Activated naive CD8-positive, alpha-beta T cell treated with anti-CD3 and anti-CD28 coated beads for 36 hours (primary cell): Measurements from ENCODE around the gene KIF20B. TPM values are rescaled to one million over a fixed set of nuclear protein-coding genes. Genes with fewer than 3 reads are reported as not detected.

Source experiments
- DNase-seq: peaks from one replicate; pipeline ENCODE4 v3.0.0; 2021
- H3K27ac Mint-ChIP-seq: one replicate; pipeline ENCODE4 v1.8.0; 2022; ENCODE audit warnings: mild to moderate bottlenecking, moderate library complexity, mixed read lengths
- H3K27me3 Mint-ChIP-seq: one replicate; pipeline ENCODE4 v1.8.0; 2022; ENCODE audit warnings: mild to moderate bottlenecking, mixed read lengths
- H3K36me3 Mint-ChIP-seq: one replicate; pipeline ENCODE4 v1.8.0; 2021; ENCODE audit warnings: mild to moderate bottlenecking, mixed read lengths
- H3K4me1 Mint-ChIP-seq: one replicate; pipeline ENCODE4 v1.8.0; 2021; ENCODE audit warnings: mixed read lengths
- H3K4me3 Mint-ChIP-seq: one replicate; pipeline ENCODE4 v1.8.0; 2022; ENCODE audit warnings: mild to moderate bottlenecking, moderate library complexity, mixed read lengths
- H3K9me3 Mint-ChIP-seq: one replicate; pipeline ENCODE4 v1.8.0; 2022; ENCODE audit warnings: mixed read lengths
- total RNA-seq, 2 experiments: library from RNA; stranded (reverse); gene quantifications; one replicate each; pipeline ENCODE4 v1.2.3, GENCODE V29; 2021

The KIF20B gene
- 10 to 100 TPM; 61.7 to 63.2 TPM for total RNA-seq

- H3K27me3 Mint-ChIP-seq = no peaks in the 10 kb centered on the region
- no peaks in the 10 kb centered on the region for H3K9me3 Mint-ChIP-seq
- peak within 1 kb of the TSS; percentile 98 for H3K27ac Mint-ChIP-seq
- peaks cover 42% of the 10 kb centered on the region for H3K4me1 Mint-ChIP-seq
- peak within 1 kb of the TSS; percentile 96 for H3K4me3 Mint-ChIP-seq
- DNase-seq = peak; percentile 96
- H3K36me3 Mint-ChIP-seq = peaks cover 25% of the 10 kb centered on the region
Observed at GRCh38 chr10:89701242-89702120, at the start of gene KIF20B. Gene KIF20B, plus strand, starts transcription at chr10:89701590. Its CDS starts 3,705 bp downstream, at chr10:89705295.

GRCh38 chr10:89651916-89652573 is 49.3 kb upstream of the KIF20B start:
- peaks cover 26% of the 10 kb centered on the region for H3K27me3 Mint-ChIP-seq
- no peak overlapping the region for H3K27ac Mint-ChIP-seq
- no peaks in the 10 kb centered on the region for H3K36me3 Mint-ChIP-seq
- no peak overlapping the region for H3K4me3 Mint-ChIP-seq
- peaks cover 2% of the 10 kb centered on the region for H3K4me1 Mint-ChIP-seq
- no peak for DNase-seq
- H3K9me3 Mint-ChIP-seq = no peaks in the 10 kb centered on the region

- DNase-seq = no peak
- no peak overlapping the region for H3K27ac Mint-ChIP-seq
- H3K9me3 Mint-ChIP-seq = no peaks in the 10 kb centered on the region
Observed at GRCh38 chr10:89652806-89653370, 48.5 kb upstream of the KIF20B start.

GRCh38 chr10:89653410-89653869 is 48.0 kb upstream of the KIF20B start:
- Mint-ChIP-seq H3K9me3 (no peaks in the 10 kb centered on the region), H3K36me3 (no peaks in the 10 kb centered on the region), H3K4me3 (no peak overlapping the region), H3K27me3 (peaks cover 14% of the 10 kb centered on the region), H3K27ac (no peak overlapping the region), H3K4me1 (peaks cover 2% of the 10 kb centered on the region)
- DNase-seq = no peak

More at GRCh38 chr10:89652806-89653370, 48.5 kb upstream of the KIF20B start:
- H3K4me3 Mint-ChIP-seq = no peak overlapping the region
- peaks cover 19% of the 10 kb centered on the region for H3K27me3 Mint-ChIP-seq
- peaks cover 2% of the 10 kb centered on the region for H3K4me1 Mint-ChIP-seq
- no peaks in the 10 kb centered on the region for H3K36me3 Mint-ChIP-seq

GRCh38 chr10:89655722-89656121 is 45.7 kb upstream of the KIF20B start:
- H3K36me3 Mint-ChIP-seq = no peaks in the 10 kb centered on the region
- no peak for DNase-seq
- no peaks in the 10 kb centered on the region for H3K9me3 Mint-ChIP-seq
- no peaks in the 10 kb centered on the region for H3K27me3 Mint-ChIP-seq
- H3K4me3 Mint-ChIP-seq = no peak overlapping the region
- peaks cover 2% of the 10 kb centered on the region for H3K4me1 Mint-ChIP-seq
- no peak overlapping the region for H3K27ac Mint-ChIP-seq

- H3K27ac Mint-ChIP-seq = no peak overlapping the region
- H3K4me3 Mint-ChIP-seq = no peak overlapping the region
- H3K9me3 Mint-ChIP-seq = no peaks in the 10 kb centered on the region
- H3K4me1 Mint-ChIP-seq = peaks cover 2% of the 10 kb centered on the region
- H3K27me3 Mint-ChIP-seq = no peaks in the 10 kb centered on the region
- no peak for DNase-seq
- no peaks in the 10 kb centered on the region for H3K36me3 Mint-ChIP-seq
Observed at GRCh38 chr10:89657302-89657701, 44.1 kb upstream of the KIF20B start.

- Mint-ChIP-seq H3K36me3 (no peaks in the 10 kb centered on the region), H3K4me3 (no peak overlapping the region), H3K4me1 (no peaks in the 10 kb centered on the region), H3K9me3 (no peaks in the 10 kb centered on the region), H3K27me3 (no peaks in the 10 kb centered on the region), H3K27ac (no peak overlapping the region)
- DNase-seq = no peak
Observed at GRCh38 chr10:89659143-89660131, 42.0 kb upstream of the KIF20B start.

GRCh38 chr10:89662596-89662995 is 38.8 kb upstream of the KIF20B start:
- no peak overlapping the region for H3K27ac Mint-ChIP-seq
- H3K36me3 Mint-ChIP-seq = no peaks in the 10 kb centered on the region
- DNase-seq = no peak
- no peak overlapping the region for H3K4me3 Mint-ChIP-seq
- H3K4me1 Mint-ChIP-seq = no peaks in the 10 kb centered on the region
- H3K9me3 Mint-ChIP-seq = no peaks in the 10 kb centered on the region
- no peaks in the 10 kb centered on the region for H3K27me3 Mint-ChIP-seq

- DNase-seq = no peak
- Mint-ChIP-seq H3K9me3 (no peaks in the 10 kb centered on the region), H3K4me1 (no peaks in the 10 kb centered on the region), H3K4me3 (no peak overlapping the region), H3K27me3 (no peaks in the 10 kb centered on the region), H3K27ac (no peak overlapping the region), H3K36me3 (no peaks in the 10 kb centered on the region)
Observed at GRCh38 chr10:89663144-89663543, 38.2 kb upstream of the KIF20B start.

- H3K9me3 Mint-ChIP-seq = no peaks in the 10 kb centered on the region
- H3K36me3 Mint-ChIP-seq = no peaks in the 10 kb centered on the region
- no peak overlapping the region for H3K27ac Mint-ChIP-seq
- H3K4me3 Mint-ChIP-seq = no peak overlapping the region
- no peaks in the 10 kb centered on the region for H3K4me1 Mint-ChIP-seq
- DNase-seq = no peak
- no peaks in the 10 kb centered on the region for H3K27me3 Mint-ChIP-seq
Observed at GRCh38 chr10:89664203-89664602, 37.2 kb upstream of the KIF20B start.

- no peaks in the 10 kb centered on the region for H3K27me3 Mint-ChIP-seq
Observed at GRCh38 chr10:89665302-89665701, 36.1 kb upstream of the KIF20B start.

GRCh38 chr10:89666138-89666537 is 35.3 kb upstream of the KIF20B start:
- DNase-seq = no peak
- no peak overlapping the region for H3K4me3 Mint-ChIP-seq
- no peak overlapping the region for H3K27ac Mint-ChIP-seq
- H3K9me3 Mint-ChIP-seq = no peaks in the 10 kb centered on the region
- H3K36me3 Mint-ChIP-seq = no peaks in the 10 kb centered on the region
- H3K4me1 Mint-ChIP-seq = no peaks in the 10 kb centered on the region
- H3K27me3 Mint-ChIP-seq = no peaks in the 10 kb centered on the region

More at GRCh38 chr10:89665302-89665701, 36.1 kb upstream of the KIF20B start:
- no peak for DNase-seq
- no peak overlapping the region for H3K4me3 Mint-ChIP-seq
- no peaks in the 10 kb centered on the region for H3K36me3 Mint-ChIP-seq
- H3K9me3 Mint-ChIP-seq = no peaks in the 10 kb centered on the region
- no peaks in the 10 kb centered on the region for H3K4me1 Mint-ChIP-seq
- no peak overlapping the region for H3K27ac Mint-ChIP-seq

- DNase-seq = no peak
- Mint-ChIP-seq H3K4me3 (no peak overlapping the region), H3K27ac (no peak overlapping the region), H3K9me3 (no peaks in the 10 kb centered on the region), H3K4me1 (no peaks in the 10 kb centered on the region), H3K36me3 (no peaks in the 10 kb centered on the region), H3K27me3 (peaks cover 6% of the 10 kb centered on the region)
Observed at GRCh38 chr10:89668386-89669071, 32.9 kb upstream of the KIF20B start.

- Mint-ChIP-seq H3K4me3 (no peak overlapping the region), H3K36me3 (no peaks in the 10 kb centered on the region), H3K4me1 (no peaks in the 10 kb centered on the region), H3K27ac (no peak overlapping the region), H3K9me3 (no peaks in the 10 kb centered on the region), H3K27me3 (peaks cover 6% of the 10 kb centered on the region)
- DNase-seq = no peak
Observed at GRCh38 chr10:89669985-89670384, 31.4 kb upstream of the KIF20B start.
